GM21825 (cell line): ENCODE measurements around the gene MEIS2.

ENCODE experiments used
- ATAC-seq: cut with Tn5 transposase; IDR thresholded peaks from one replicate; pipeline ENCODE4 v1.9.1; 2021; ENCODE audit warnings: mild to moderate bottlenecking, moderate library complexity; ENCODE audit not compliant: unreplicated experiment

MEIS2 gene

DNA sequence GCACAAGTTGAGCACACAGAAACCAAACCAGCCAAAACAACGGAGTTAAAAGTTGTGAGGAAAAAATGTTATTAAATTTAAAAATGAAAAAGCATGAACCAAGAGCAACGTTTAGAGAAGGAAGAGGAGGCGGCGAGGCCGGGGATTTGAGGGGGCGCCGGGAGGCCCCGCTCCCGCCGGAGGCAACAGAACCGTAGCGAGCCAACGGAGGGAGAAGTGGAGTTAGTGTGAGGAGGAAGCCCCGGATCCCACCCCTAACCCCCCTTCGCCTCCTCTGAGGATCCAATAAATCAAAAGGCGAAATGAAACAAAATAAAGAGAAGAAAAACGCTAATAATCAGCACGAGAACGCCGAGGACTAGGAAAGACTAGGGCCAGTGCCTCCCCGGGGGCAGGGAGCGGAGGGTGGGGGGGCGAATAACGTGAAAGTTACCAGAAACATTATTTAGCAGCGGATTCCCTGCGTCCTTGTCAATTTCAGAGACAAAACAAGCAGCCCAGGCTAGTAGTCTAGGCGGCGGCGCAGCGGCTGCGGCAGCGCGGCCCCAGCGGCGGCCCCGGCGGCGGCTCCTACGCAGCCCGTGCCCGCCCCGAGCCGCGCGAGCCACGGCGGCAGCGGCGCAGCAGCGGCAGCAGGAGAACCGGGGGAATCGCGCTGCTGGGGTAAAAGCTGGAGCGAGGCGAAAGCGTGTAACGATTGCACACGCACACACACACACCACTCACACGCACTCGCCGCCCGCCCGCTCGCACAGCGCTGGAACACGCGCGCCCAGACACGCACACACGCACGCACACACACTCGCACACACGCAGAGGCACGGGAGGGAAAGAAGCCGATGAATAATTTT, 1.7 kb downstream of the MEIS2 start:
- ATAC-seq = peak; percentile 36

DNA sequence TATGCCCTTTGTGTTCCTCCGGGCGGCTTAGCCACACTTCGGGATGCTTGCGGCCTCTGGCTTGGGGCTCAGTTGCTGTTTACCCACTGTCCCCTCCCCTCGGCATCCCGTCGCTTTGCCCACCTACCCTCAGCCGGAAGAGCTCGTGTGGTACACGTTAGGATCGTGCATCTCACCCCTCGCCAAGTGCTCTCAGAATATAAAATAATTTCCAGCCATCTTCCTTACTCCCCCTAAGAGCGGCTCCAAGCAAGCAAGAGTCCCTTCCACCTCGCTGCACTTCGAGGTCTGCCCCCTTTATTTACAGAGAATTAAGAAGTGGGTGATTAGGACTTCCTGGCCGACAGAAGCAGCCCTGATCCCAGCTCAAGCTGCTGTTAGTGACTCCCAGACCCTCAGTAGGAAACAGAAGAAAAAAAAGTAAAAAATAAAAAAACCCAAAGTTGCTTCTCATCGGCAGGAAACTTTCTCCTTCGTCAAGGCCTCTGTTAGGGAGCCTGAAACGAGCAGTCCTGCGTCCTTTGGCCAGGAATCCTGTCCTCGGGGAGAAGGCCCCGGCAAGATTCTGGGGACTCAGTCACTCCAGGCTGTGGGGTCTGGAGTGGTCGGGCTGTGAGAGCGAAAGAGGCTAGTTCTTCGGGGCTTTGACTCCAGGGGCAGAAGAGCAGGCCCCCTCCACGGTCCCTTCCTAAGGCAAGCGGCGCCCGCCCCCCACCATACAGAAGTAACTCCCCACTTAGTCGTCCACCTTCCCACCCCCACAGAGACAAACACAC, 3.0 kb downstream of the MEIS2 start:
- no peak for ATAC-seq

DNA sequence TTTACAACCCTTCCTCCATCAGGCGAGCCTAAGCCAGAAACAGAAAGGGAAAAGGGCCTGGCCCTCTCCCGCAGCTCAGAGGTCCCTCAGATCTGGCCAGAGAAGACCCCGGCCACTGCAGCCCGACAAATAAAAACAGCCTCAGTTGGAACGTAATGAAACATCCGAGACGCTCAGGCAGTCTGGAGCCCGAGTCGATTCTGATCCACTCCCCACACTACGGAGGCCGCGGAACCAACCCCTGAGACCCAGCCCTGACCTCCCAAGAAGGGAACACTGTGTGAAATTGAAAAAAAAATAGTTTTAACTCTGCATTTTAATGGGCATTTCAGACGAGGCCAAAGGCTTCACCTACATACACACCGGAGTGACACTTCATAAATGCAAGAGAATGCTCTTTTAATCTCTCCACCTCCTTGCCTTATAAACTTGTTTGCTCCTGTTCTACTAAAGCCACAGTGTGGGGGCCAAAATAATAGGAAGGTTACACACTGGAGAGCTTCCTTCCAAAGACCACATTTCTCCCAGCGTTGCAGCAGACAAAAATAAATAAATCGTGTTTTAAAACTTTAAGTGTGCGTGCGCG, 3.7 kb downstream of the MEIS2 start:
- ATAC-seq = no peak

DNA sequence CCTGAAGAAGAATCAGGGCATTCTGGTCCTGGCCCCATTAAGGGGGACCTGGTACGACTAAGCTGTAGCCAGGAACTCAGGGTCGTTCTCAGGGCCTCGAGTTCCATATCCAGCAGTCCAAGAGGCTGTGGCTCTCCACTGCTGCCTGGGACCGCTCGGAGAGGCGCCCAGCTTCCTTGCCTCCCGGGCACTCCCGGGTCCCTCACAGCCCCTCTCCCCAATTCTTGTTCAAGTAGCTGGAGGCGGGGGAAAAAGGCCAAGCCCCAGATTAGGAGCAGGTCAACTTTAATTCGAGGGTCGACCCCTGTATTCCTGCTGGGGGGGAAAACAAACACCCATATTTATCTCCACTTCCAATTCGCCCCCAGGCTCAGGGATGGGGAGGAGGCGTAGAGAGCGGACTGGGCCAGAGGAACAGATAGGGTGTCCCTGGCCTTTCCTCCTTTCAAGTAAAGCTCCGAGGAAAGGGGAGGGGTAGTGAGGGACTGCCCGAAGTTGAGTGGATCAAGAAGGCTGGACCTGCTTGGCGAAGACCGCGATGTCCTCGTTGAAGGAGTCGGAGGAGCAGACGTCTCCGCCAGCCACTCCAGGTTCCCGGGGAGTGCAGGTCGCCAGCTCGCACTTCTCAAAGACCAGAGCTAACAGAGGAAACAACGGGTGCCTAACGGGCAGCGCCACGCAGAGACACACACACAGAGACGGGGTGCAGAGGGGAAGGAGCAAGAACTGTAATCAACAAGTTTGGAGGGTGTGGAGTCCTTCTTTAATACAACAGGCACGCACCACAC, 4.4 kb downstream of the MEIS2 start:
- no peak for ATAC-seq

DNA sequence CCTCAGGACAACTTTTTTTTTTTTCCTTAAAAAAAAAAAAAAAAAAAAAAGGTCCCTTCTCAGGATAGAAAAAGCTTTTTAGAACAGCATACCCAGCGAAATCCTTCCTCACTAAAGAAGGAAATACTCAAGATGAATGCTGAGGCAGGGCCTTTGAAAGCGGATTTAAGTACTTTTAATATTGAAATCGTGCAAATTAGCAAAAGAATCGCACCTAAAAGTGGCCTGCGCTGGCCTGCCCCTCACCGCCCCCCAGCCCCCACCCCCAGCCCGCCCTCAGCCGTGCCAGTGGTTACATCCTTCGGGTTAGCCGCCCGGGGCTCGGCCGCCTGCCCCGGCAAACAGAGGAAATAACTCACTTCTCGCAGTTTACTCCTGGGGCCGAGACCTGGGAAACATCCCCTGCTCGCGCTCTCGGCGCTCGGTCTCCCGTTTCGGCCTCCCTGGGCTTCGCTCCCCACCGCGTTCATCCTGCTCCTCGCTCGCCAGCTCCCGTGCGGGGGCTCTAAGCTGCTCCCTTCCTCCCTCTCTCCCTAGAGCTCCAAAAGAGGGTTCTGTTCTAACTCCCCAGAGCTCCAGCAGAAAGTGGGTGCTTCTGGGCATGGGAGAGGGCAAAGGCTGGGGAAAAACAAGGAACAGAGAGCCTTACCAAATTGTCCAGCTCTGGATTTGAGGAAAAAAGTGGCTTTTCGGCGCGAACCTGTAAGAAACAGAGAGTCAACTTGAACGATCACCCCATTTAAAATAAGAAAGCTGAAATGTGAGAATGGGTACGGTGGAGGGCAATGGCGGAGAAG, 5.2 kb downstream of the MEIS2 start:
- ATAC-seq = no peak

DNA sequence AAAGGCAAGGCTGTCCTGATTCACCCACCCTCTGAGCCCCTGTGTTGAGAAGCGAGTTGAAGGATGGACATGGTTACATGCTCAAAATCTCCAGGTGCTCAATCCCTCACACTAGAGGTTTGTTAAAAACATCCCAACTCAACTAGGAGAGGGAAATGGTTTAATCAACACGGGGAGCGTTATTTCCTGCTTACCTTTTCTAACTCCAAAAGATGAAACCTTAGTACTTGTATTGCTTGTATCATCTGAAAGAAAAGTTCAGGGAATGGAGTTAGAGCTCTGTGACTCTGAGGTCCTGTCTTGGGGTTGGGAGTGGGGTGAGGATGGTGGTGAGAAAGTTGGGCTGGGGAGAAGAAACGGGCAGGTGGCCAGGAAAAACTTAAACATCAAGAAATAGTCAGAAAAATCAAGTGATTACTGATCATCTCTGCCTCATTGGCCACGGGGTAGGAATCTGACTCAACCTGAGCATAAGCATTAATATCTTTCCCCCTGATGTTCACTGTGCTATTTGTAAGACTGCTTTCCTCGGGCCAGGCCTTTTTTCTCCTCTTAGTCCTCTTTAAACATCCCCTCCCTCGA, 5.9 kb downstream of the MEIS2 start:
- ATAC-seq = no peak

DNA sequence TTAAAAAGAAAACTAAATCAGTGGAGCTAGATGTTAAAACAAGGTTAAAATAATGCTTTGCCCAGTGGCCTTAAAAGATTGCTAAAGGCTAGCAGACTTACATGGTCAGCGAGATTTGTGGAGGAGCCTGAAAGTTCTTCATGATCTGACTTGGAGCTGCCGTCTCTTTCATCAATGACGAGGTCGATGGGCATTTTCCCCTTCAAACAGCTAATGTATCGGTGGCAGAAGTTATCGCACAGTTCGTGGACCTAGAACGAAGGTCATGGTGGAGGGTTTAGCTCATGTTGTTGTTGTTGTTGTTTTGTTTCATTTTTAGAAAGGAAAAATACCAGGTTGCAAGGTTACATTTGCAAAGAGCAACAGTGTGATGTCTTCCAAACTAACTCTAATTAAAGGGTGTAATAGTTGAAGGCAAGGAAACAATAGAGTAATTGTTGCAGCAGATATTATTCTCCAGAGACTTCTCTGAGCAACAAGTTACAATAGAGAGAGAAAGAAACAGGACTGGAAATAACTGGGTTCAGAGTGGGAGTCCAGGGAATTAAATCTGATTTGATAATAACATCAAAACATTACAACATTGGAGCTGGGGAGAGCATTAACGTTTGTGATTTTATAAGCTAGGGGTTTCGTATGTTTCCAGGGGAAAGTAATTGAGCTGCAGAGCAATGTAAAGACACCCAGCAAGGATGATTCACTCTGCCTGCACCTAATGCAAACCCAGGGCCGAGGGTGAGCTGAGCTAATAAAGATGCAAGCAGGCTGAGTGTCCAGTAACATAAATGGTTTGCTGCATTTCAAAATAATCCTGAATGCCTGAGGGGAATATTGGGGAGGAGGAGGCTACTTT, 6.6 kb downstream of the MEIS2 start:
- ATAC-seq = no peak

DNA sequence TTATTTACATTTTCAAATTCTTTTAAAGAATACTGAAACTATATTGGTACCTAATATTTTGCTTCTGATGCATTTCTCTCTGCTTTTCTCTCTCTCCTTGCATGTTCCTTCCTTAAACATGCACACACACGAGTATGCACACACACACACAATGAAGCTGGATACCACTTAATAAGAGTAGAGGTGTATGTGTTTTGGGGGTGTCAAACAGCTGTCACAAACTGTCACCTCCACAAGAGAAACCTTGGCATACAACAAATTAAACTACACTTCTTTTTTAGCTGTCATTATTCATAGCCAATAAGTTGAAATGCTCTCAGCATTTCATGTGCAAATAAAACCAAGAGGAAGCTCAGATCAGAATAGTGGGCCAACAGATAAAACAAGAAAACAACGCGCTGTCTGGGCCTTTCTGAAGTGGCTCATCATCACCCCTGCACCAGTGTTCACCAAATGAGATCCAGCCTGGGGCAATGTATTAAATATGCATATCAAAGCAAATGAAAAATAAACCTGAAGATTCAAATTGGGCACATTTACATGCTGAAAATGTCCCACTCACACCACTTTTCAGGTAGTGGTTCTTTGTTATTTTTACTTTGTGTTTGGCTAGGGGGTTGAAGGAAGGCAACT, 9.7 kb downstream of the MEIS2 start:
- ATAC-seq = no peak

DNA sequence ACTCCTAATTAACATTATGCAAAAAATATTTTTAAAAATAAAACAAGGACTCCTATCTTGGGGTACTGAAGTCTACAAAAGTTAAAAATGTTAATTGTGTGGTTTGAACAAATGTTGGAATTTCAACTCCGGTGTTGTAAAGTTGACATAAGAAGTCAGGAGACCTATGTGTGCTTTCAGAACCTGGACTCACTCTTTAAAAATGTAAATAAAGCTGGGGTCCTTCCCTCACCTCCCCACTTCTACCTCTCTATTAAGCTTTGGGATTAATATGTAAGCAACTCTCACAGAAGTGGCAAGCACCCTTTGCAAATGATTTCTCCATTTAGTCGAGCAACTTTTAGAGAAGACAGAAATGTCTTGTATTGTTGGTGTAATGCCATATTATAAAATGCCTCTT, 11.9 kb downstream of the MEIS2 start:
- no peak for ATAC-seq

DNA sequence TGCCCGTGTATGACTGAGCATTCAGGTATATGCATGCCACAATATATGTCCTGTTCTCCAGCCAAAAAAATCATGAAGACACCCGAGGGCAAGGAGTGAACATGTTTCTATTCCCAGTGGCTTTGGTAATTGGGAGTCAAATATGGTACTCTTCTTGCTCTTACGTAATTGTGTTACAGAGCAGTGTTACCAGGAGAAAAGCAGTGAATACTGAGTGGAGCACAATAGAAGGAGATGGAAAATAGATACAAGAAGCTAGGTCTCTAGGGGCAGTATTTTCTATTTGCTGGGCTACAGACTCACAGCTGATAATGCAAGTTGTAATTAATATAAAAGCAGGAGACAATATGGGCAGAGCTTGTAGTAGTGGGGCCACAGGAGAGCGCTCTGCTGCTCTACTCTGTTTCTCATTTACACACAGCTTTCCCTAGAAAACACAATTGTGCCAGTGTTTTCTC, 13.2 kb downstream of the MEIS2 start:
- no peak for ATAC-seq

DNA sequence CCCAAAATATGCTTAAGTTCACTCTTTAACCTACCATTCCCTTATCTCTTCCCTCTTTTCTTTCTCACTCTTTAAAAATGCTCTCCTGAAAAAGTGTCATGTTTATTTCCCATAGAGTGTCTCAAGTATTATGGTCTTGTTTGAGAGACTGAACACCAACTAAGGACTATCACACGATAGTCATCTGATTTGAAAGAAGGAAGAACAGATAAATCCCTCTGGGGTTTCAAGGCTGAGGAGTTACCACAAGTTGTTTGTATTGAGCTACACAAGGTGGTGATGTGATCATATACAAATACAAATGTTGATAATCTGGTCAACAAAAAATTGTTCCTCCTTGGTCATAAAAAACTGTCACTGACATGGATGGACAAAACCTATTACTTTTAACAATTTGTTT, 13.8 kb downstream of the MEIS2 start:
- no peak for ATAC-seq

DNA sequence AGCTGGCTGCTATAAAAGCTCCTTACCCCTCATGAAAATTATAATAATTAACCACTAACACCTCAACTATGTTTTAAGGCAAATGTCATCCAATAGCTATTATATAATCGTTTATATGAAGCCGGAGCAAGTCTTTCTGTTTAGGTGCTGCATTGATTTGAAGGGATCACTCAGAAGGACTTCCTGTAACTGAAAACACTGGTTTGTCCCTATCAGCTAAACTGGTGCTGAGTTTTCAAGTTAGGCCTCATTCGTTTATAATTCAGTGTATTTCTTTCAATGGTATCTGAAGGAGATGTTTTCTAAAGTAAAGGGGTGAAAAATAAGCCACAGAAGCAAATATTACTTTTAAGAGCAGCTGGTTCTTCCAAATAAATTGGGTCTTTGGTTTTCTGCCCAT, 14.2 kb downstream of the MEIS2 start:
- no peak for ATAC-seq

DNA sequence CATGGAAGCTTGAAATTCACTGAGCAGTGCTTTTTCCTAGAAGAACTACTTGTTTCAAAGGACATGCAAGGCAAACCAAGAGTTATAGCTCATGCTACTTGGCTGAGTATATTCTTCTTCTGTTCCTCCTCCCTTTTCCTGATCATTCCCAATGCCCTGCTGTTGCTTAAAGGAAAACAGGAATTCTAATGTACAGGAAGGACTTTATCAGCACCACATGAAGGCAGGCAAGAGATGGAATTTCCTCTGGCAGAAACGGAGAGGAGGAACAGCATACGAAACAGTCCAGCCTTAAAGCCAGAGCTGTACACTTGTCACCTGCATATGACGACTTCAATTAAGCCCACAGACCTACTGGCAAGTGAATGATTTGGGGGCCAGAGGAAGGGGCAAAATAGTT, 15.7 kb downstream of the MEIS2 start:
- ATAC-seq = no peak

DNA sequence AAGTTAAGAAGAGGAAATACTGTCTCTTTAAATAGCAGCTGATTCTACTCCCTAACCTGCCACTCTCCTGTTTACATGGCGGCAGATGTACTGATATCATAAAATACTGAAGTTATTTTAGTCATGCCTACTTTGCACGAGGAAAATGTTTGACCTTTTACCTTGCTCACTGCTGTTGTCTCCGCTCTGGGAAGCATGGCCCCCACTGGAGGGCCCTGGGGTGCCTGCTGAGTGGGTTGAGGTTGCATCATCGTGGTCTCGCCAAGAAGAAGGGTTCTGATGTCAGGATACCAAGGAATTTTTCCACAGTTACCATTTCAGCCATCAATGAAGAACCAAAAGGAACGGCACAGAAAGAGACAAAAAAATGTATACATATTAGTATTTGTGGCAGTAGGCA, 16.7 kb downstream of the MEIS2 start:
- ATAC-seq = no peak

DNA sequence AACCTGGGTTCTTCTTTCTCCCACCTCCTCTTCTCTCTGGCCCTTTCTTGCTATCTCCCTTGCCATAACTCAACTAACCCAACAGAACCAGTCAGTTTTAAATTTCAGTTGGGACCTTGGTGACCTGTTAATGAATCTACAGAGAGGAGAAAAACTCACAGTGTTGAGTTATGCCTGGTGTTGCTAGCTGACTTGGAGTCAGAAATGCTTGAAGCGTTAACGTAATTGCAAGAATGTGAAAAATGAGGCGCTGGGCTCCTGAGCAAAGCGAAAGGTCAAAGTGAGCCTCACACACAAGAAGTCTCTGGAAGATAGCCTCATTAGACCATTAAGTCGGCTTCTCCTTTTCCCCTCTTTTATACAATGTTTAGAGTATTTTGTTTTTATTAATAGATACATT, 18.4 kb downstream of the MEIS2 start:
- ATAC-seq = no peak

DNA sequence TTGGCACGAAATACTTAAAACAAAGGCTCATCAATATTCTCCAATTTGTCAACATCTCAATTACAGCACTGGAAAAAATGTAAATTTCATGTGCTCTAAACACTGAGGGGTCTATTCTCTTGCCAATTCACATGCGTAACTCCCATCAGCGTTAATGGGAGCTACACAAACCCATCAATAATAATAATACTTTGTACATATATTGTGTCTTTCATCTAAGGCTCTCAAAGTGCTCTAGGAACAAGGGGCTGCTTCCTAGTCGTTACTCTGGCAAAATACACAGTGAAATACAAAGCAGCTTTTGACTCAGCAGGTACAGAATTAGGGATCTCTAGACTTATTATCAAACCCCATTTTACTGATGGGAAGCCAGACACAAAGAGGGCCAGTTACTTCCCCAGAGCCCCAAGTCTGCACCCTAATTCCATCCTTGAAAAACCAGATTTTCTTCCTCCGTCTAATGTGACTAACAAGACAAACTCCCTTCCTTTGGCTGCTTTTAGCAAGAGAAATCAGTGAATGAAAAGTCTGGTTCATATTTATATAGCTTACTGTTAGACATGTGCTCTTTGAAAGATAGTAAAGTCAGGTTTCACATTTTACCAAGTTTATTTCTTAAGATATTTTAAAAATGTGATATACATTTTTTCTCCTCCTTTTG, 20.0 kb downstream of the MEIS2 start:
- ATAC-seq = no peak

DNA sequence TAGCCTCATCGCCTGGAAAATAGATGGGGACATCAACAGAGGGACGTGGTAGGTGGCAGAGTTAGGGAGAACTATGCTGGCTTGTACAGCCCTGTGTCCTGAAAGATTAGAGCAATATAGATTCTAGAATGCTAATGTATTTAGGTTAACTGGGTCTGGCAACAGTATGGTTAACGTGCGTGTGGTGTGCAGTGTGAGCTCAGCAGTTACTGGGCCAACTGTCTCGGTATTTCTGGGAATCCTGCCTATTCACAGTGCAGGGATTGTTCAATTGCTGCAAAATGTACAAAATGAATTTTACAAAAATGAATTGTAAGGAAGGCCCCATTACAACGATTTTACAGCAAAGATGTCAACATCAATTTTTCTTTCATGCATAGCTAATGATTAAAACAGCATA, 20.6 kb downstream of the MEIS2 start:
- ATAC-seq = no peak

DNA sequence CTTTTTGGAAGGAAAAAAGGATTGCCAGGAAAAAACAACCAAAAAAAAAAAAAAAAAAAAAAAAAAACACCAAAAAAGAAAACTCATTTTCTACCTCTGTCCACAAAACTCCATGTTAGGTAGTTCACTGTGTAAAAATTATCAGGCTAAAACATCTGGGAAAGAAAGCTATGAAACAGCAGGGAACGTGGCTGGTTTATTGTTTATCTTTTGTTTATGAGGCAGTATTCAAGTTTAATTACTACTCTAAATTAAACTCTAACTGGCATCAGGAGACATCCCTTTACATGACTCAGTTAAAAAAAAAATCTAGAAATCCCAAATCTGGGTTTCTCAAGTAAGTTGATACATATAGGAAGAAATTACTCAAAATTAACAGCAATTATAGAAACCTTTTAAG, 21.8 kb downstream of the MEIS2 start:
- ATAC-seq = no peak
